GM19324 (cell line): ENCODE results near the gene TTC21A.
"Not testable (repeated sequence)": the region's sequence is repeated elsewhere in the genome, so short reads cannot be mapped to it uniquely, and the experiment has no call there.

ENCODE experiments used
- ATAC-seq: cut with Tn5 transposase; IDR thresholded peaks from one replicate; pipeline ENCODE4 v1.9.1; 2021; ENCODE audit warnings: mild to moderate bottlenecking, moderate library complexity; ENCODE audit not compliant: unreplicated experiment, low FRiP score

The TTC21A gene

DNA sequence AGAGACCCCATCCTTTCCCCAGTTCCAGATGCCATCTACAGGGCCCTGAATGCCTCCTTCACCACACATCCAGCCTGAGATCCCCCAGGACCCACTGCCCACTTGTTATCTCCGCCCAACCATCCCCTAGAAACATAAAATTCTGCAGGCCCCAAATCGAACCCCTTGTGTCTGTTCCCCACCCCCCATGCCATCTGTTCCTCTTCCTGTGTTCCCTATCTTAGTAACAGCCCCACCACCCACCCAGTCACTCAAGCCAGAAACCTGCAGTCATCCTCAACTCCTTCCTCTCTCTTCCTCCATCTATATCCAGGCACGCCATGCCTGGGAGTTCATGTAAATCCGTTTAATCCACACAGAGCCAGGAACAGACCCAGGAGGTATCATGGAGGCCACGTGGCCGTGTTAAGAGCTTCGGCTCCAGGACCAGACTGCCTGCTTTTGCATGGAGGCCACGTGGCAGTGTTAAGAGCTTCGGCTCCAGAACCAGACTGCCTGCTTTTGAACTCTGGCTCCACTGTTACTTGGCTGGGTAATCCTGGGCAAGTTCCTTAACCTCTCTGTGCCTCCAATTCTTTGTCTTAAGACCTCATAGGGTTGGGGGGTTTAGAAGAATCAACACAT is 41.1 kb downstream of the TTC21A start:
- no peak for ATAC-seq

DNA sequence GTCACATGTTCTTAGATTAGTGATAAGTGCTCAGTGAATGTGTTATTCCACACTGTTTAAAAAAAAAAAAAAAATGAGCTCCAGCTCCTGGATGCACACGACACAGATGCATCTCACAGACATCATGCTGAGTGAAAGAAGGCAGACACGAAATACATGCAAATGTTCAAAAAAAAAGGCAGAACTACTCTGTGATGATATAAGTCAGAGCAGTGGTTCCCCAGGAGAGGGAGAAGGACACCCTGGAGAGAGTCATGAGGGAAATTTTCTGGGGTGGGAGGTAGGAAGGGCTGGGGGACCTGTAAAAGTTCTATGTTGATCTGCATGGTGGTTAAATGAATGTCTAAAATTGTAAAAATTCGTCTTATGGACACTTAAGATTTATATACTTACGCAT is 41.6 kb downstream of the TTC21A start:
- ATAC-seq, result no peak

DNA sequence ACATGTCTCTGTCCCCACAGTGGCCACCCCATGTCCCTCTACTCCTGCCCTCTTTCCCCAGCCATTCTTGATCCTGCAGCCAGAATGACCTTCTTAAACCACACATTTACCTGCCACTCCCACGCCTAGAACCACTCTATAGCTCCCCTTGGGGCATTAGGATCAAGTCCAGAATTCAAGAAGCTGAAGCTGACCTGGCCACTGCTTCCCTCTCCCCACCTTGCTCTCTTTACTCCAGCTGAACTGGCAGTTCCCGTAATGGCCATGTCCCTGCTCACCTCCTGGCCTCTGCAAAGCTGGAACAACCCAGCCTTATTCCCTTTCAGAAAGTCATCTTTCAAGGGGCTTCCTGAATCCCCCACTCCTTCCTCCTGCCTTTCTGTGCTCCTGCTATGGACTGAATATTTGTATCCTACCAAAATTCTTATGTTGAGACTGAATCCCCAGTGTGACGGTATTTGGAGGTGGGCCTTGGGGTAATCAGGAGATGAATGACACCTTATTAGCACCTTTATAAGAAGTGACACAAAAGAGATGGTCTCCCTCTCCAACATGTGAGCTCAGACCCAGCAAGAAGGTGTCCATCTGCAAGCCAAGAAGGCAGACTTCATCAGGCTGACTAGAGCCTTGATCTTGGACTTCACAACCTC is 42.1 kb downstream of the TTC21A start:
- ATAC-seq, result no peak

DNA sequence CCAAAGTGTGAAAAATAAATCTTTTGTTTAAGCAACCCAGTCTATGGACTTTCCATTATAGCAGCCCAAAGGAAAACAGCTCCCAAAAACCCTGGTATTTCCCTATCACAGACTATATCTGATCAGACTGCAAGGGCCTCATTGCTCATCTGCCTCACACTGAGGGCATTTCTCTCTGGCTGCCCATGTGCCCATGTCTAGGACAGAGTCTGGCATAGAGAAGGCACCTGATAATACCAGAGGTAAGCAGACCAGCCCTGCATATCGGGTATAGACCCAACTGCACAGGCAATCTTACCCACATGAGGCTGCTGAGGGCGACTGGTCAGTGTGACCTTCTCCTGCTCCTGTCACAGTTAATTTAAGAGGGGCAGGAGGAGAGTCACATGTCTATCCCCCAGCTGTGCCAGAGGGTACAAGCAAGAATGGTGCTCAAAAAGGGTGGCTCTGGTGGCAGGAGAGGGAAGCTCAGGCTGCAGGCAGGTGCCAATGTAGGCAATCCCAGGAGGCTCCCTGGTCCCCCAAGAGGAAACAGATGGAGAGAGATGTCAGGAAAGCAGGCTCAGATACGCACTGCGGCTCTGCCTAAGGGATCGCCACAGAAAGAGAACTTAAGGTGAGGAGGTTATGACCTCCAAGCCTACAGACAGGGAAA is 42.8 kb downstream of the TTC21A start:
- no peak for ATAC-seq

DNA sequence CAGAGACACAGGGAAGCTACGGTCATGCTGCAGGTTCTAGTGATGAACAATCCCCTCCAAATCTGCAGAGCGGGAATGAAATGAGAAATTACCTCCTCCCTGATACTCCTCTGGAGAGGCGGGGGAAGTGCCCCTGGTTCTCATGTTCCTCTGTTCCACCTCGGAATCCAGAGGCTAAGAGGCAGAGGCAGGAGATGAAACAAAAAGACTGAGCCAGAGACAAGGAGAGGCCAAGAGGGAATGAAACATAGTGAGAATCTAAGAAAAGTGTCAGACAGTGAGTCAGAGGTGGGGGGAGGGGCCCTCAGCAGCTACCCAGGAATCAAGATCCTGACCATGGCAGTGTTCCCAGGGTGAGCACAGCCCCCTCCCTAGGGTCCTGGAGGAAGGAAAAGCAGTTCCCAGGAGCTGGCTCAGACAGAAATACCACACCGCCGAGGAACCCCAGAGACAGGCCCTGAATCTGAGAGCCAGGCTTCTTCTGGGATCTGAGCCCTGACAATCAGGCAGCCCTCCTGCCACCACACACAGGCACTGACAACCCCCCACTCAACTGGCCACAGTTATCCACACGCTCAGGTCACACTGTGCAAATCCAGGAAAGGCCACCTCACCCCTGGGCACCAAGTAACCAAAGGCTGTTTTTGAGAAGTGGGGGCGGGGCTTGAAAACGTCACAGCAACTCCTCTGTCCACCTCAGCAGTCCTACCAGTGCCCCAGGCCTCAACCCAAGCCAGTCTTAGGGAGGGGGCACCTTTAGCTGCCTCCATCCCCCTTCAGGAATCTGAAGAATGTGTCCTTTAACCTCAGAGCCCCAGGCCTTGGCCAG is 43.5 kb downstream of the TTC21A start:
- no peak for ATAC-seq

DNA sequence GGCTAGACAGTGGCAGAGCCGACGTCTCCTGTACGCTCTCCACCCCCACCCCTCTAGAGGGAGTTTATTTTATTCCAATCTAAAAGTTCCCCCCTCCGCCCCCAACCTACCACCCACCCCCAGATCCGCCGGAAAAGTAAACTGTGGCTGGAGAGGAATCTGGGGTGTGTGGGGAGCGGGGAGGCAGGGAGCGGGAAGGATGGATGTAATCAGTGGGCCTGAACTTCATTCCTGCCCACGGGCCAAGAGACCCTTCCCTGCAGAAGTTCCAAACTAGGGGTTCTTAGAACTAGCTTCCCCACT is 46.4 kb downstream of the TTC21A start:
- ATAC-seq, result no peak

DNA sequence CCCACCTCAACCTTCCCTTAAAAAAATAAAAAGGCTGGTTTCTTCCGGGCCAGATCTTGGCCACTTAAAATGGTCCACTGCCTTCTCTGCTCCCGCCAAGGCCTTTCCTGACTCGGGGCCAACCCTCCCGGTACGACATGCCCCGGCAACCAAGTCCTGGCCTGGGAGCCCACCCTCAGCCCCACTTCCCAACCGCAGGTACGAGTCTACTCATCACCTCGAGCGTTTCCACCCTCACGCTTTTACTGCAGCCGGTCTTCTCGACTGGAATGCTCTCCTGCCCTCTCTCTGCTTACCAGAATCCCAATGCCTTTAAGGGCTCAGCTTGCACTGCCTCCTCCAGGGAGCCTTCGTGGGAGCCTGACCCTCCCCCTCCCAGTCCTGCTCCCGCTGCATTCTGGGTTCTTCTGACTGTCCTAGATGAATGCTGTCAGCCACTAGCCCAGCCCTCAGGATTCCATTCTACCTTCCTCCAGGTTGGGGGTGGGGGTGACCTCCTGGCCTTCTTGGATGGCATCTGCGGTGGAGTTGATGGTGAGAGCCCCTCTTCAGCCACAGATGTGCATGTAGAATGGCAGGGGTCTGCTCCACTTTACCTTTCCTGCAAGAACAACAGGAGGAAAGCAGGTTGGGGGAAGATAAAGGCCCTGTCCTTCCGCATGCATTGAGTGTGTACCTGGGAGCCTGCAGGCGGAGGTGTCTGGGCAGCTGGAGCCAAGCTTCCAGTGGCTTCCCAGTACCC is 47.0 kb downstream of the TTC21A start:
- ATAC-seq, result no peak

DNA sequence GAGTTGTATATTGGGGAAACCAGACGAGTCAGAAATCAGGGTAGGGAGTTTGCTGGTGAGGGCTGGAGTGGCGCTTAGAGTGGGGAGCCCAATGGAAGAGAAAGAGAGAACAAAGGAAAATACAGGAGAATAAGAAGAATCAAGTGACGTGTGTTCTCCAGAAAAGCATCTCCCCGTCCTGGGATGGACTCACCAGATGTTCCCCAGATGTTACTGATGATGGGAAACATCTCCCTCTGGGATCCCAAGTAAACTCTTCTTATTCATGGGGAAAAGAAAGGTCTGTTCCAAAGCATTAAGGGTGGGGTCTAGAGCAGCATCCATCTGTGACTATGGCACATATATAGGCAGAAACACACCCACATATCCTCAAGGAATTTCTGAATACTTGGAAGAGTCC is 48.9 kb downstream of the TTC21A start:
- no peak for ATAC-seq

DNA sequence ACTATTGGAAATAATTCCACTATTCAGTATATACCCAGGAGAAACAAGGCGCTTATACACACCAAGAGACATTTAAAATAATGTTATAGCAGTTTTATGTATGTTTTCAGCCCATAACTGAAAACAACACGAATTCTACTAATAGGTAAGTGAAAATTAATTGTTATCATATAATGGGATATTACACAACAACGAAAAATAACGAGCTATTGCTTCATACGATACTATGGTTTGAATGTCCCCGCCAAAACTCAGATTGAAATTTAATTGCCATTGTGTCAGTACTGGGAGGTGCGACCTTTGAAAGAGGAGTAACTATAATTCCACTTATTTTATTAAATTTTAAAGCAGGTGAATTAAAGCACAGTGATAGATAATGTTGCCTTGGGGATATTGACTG is 49.9 kb downstream of the TTC21A start:
- ATAC-seq, result no peak

DNA sequence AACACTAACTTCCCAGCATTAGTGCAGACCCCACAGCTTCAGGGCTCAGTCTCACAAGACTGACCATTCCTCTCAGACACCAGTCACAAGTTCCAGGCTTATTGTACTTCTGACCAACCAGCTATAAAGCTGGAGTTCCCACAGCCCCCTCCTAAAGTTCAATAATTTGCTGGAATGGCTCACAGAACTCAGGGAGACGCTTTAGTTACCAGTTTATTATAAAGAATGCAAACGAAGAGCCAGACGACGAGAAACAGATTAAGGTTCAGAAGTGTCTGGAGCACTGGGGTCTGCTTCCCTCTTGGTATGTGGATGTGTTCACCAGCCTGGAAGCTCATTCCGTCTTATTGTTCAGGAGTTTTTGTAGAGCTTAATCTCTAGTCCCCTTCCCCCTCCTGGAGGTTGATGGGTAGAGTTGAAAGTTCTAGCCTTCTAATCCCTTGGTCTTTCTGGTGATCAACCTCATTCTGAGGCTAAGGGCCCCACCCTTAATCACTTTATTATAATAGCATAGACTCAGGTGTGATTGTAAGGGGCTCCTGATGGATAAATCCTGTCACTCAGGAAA is 50.8 kb downstream of the TTC21A start:
- no peak for ATAC-seq

DNA sequence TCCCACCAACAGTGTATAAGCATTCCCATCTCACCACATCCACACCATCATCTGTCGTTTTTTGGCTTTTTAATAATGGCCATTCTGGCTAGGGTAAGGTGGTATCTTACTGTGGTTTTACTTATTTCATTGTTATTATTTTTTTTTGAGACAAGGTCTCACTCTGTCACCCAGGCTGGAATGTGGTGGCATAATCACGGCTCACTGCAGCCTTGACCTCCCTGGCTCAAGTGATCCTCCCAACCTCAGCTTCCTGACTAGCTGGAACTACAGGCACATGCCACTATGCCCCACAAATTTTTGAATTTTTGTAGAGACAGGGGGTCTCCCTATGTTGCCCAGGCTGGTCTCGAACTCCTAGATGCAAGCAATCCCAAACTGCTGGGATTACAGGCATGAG is 56.9 kb downstream of the TTC21A start:
- ATAC-seq, result no peak

DNA sequence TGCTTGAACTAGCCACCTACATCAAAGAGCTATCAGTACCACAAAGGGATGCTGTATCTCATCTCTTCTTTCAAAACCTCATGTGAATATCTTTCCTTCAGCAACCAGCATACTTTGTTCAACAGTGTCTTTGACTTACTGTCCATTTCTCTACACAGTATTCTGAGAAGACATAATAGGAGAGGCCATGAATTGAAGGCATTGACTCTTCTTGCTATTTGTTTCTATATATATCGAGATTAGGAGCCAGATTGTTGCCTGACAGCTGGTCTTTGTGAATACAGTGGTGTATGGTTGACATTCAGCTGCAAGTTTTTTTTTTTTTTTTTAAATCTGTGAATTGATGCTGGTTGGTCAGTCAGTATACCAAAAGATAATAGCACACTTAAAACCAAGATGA is 58.0 kb downstream of the TTC21A start:
- ATAC-seq, result no peak

DNA sequence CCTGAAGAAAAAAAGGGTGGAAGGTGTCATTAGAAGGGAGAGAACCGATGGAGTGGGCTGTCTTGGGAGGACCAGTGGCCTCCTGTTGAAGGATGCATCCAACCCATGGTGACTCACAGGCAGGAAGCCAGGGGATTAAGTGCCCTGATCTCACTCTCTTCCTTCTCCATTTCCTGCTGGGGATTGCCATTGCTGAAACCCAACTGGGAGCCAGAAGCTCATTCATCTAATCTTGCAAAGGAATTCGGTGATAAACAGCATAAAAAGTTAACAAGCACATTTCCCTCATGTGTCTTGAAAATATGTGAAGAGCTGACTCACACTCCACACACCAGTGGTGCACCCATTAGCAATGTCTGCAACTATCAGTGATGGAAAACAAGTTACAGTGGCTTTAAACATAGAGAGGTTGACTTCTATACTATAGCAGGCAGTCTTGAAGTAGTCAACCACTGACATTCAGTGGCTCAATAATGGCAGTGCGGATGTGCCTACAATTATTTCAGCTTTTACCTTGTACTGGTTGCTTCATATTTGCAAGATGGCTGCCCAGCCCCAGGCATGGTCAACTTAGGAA is 58.7 kb downstream of the TTC21A start:
- ATAC-seq, result no peak

DNA sequence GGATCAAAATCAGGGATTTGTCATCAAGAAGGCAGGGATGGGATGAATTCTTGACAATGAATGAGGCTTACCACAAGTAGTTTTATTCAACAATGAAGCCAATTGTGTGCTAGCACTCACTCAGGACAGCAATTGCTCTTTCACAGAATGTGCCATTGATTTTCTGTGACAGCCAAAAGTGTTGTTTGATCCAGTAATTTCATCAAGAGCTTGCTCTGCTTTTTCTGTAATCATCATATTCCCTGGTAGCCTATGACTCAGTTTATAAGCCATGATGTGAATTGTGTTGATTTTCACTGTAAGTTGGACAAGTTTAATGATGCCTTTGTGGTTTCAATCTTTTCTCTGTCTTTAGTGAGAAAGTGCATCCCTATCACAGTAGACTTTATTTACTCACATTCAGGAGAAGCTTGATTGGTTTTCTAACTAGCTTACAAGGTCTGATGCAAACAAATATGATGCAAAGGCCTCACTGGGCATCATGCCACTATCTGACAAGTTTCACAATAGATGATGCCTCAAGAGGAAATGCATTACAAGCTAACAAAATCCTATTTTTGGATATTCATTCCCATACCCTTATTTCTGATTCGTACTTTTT is 59.6 kb downstream of the TTC21A start:
- ATAC-seq, result no peak

DNA sequence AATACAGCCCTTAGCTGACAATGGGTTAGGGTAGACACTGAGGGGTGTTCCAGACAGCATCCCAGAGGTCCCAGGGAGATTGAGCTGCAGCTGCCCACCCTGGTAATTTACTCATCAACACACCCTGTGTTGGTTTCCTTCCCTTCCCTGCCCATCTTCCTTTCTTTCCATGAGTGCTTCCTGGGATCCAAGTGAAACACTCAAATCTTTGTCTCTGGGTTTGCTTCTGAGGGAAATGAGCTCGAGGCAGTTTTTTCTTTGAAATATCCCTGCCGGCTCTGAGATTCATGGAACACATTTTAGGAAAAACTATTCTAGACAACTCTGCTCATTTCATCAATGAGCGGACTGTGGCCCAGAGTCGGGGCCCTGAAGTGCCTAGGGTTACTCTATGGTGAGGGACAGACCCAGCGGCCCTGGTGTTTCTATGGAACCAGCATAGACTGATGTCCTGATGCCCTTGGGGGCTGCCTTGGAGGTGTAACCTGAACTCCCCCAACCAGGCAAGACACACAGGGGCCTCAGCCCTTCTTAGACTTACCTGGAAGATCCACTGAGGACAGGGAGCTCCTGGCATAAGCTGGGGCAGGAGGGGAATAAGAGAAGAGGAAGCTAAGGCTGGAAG is 60.8 kb downstream of the TTC21A start:
- no peak for ATAC-seq

DNA sequence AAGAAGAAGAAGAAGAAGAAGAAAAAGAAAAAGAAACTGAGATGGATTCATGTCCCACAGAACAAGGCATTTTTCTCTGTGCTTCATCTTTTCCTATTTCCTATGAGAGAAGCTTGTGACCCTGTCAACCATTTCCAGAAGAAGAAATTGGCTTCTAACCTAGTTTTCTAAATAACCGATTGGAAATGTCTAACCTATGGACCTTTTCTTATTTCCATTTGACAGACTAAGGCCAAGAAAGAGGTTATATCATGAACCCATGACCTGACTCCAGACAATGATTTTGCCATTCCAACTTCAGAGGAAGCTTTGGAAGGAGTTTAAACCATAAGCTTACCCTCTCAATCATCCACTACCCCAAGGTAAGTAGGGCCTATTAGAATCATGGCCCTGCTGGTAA is 62.2 kb downstream of the TTC21A start:
- ATAC-seq, result no peak

DNA sequence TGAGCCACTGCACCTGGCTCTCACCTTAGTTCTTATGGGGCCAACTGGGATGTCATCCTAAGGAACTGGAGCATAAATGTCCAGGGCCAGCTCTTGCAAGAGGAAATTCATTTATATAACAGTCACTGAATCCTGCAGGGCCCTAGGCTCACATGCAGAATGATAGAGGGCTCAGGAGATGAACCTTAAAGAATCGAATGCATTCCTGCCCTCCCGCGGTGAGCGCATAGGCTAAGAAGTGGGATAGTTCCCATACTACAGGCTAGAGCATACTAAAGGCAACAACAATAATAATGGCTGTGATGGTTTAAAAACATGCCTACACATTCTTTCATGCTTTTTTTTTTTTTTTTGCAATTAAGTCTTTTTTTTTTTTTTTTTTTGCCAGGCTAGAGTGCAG is 63.0 kb downstream of the TTC21A start:
- no peak for ATAC-seq

DNA sequence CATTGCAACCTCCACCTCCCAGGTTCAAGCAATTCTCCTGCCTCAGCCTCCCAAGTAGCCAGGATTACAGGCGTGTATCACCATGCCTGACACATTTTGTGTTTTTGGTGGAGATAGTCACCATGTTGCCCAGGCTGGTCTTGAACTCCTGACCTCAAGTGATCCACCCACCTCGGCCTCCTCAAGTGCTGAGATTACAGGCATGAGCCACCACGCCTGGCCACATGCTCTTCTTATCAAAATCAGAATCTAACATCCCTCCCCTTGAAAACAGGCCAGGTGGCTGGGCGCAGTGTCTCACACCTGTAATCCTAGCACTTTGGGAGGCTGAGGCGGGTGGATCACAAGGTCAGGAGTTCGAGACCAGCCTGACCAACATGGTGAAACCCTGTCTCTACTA is 63.4 kb downstream of the TTC21A start:
- not testable (repeated sequence) for ATAC-seq

DNA sequence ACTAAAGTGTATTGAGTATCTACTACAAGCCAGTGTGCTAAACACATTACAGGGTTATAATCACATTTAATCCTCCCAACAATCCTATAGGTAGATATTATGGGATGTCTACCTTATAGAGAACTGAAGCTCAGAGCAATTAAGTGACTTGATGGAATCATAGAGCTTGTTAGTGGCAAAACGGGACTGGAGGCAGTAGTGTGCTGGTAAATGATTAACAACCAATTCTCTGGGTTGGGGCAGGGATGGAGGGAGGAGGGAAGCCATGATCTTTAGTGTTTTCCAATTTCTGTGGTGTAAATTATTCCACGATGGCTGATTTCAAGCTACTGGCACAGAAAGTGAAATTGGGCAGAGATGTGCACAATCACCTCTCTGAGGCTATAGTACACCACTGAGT is 64.4 kb downstream of the TTC21A start:
- no peak for ATAC-seq
